Effector memory CD8-positive, alpha-beta T cell (primary cell): Measurements from ENCODE around the gene PLIN4.
A peak's percentile ranks its signal among the peaks of the same experiment; 100 is the strongest.

Source experiments
- ATAC-seq: fragments of 150-1000 bp; cut with Tn5 transposase; replicated peaks from 2 replicates; pipeline ENCODE4 v1.10.0; 2021; ENCODE audit warnings: mild to moderate bottlenecking, moderate library complexity
- DNase-seq, 3 experiments: peaks; one replicate each; pipeline ENCODE4 v3.0.0; 2021
- H3K27ac Mint-ChIP-seq, 2 donors: one replicate each; pipeline ENCODE4 v1.8.0; 2022; ENCODE audit warnings: mild to moderate bottlenecking in 2 of 2, mixed read lengths in 2 of 2, moderate library complexity in 2 of 2
- H3K27me3 Mint-ChIP-seq, 2 donors: one replicate each; pipeline ENCODE4 v1.8.0; 2022; ENCODE audit warnings: mixed read lengths in 2 of 2
- H3K36me3 Mint-ChIP-seq: one replicate; pipeline ENCODE4 v1.8.0; 2022; ENCODE audit warnings: mild to moderate bottlenecking, moderate library complexity, mixed read lengths; ENCODE audit not compliant: insufficient read depth
- H3K4me1 Mint-ChIP-seq, 2 donors: one replicate each; pipeline ENCODE4 v1.8.0; 2022; ENCODE audit warnings: low read depth in 2 of 2, mixed read lengths in 2 of 2
- H3K4me3 Mint-ChIP-seq, 2 donors: one replicate each; pipeline ENCODE4 v1.8.0; 2022; ENCODE audit warnings: mild to moderate bottlenecking in 2 of 2, mixed read lengths in 2 of 2, moderate library complexity in 2 of 2
- H3K9me3 Mint-ChIP-seq, 2 donors: one replicate each; pipeline ENCODE4 v1.8.0; 2022; ENCODE audit warnings: mixed read lengths in 2 of 2

PLIN4 gene

GRCh38 chr19:4513248-4513647 lies 5.0 kb downstream of the PLIN4 start:
- H3K4me3 Mint-ChIP-seq, result no peak overlapping the region
- ATAC-seq, result no peak
- H3K27me3 Mint-ChIP-seq, result peaks cover 0 to 5% of the 10 kb centered on the region in 2 donors
- no peaks in the 10 kb centered on the region for H3K9me3 Mint-ChIP-seq
- no peaks in the 10 kb centered on the region for H3K4me1 Mint-ChIP-seq
- H3K36me3 Mint-ChIP-seq, result no peaks in the 10 kb centered on the region
- no peak for DNase-seq
- H3K27ac Mint-ChIP-seq, result no peak overlapping the region

DNA sequence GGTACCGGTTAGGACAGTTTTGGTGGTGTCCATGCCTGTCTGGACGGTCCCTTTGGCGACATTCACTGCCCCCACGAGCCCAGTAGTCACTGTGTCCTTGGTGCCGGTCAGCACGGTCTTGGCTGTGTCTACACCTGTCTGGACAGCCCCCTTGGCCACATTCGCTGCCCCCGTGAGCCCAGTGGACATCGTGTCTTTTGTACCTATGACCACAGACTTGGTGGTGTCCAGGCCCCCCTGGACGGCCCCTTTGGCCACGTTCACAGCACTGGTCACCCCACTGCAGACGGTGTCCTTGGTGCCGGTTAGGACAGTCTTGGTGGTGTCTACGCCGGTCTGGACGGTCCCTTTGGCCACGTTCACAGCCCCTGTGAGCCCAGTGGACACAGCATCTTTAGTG lies 6.2 kb downstream of the PLIN4 start:
- Mint-ChIP-seq H3K9me3 (no peaks in the 10 kb centered on the region), H3K36me3 (no peaks in the 10 kb centered on the region), H3K27ac (no peak overlapping the region), H3K27me3 (no peaks in the 10 kb centered on the region), H3K4me1 (no peaks in the 10 kb centered on the region), H3K4me3 (no peak overlapping the region)
- ATAC-seq (no peak), DNase-seq (no peak)

- H3K27ac Mint-ChIP-seq, result no peak overlapping the region
These were observed 6.8 kb downstream of the PLIN4 start for GRCh38 chr19:4511300-4512054.

DNA sequence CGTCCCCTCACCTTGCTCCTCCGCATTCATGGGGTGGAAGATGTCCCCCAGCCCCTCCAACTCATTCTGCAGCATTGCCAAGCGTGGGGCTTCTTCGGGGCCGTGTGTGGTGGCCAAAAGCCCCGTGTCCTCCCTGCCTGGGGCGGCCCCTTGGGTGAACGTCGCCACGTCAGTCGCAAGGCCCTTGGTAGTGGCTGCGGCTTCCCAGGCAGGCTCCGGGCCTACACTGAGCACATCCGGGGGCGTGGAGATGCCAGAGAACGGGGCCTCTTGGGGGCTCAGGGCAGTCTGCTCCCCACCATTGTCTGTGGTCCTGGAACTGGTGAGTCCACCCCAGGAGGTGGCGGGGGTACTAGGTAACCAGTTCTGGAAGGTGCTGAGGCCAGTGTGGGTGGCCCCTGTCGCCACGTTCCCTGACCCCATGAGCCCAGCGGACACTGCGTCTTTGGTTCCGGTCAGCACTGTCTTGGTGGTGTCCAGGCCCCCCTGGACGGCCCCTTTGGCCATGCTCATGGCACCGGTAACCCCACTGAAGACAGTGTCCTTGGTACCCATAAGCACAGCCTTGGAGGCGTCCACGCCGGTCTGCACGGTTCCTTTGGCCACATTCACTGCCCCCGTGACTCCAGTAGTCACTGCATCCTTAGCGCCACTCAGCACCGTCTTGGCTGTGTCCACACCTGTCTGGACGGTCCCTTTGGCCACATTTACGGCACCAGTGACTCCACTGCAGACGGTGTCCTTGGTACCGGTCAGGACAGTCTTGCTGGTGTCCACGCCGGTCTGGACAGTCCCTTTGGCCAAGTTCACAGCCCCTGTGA lies 7.6 kb downstream of the PLIN4 start:
- peaks cover 4% of the 10 kb centered on the region for H3K36me3 Mint-ChIP-seq
- no peaks in the 10 kb centered on the region for H3K9me3 Mint-ChIP-seq
- H3K27me3 Mint-ChIP-seq, result no peaks in the 10 kb centered on the region
- DNase-seq (no peak), ATAC-seq (no peak)
- H3K27ac Mint-ChIP-seq, result no peak overlapping the region
- H3K4me1 Mint-ChIP-seq, result peaks cover 0 to under 1% of the 10 kb centered on the region in 2 donors
- no peak overlapping the region for H3K4me3 Mint-ChIP-seq

More at GRCh38 chr19:4511300-4512054, 6.8 kb downstream of the PLIN4 start:
- ATAC-seq, result no peak
- H3K36me3 Mint-ChIP-seq, result peaks cover 1% of the 10 kb centered on the region
- no peak for DNase-seq
- H3K9me3 Mint-ChIP-seq, result no peaks in the 10 kb centered on the region
- no peaks in the 10 kb centered on the region for H3K4me1 Mint-ChIP-seq
- no peak overlapping the region for H3K4me3 Mint-ChIP-seq
- no peaks in the 10 kb centered on the region for H3K27me3 Mint-ChIP-seq

DNA sequence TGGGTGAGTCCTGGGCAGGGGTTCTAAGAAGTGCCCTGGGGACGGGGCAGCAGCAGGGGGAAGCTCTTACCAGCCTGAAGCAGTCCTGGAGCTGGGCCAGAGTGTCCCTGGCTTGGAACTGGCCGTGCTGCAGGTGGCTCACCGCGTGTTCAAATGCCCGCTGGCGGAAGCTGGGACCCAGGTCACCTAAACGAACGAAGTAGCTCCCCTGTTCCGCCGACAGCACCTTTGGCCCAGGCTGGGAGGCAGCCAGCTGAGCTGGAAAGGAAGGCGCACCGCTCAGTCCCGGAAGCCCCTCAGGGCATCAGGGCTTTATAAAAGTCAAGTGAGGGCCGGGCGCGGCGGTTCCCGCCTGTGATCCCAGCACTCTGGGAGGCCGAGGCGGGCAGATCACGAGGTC lies 9.6 kb downstream of the PLIN4 start:
- ATAC-seq (no peak), DNase-seq (no peak)
- Mint-ChIP-seq H3K27me3 (no peaks in the 10 kb centered on the region), H3K4me1 (peaks cover 0 to 2% of the 10 kb centered on the region in 2 donors), H3K9me3 (no peaks in the 10 kb centered on the region), H3K27ac (peak overlapping the region in 1 of 2 donors; percentile 59), H3K4me3 (no peak overlapping the region), H3K36me3 (peaks cover 9% of the 10 kb centered on the region)

DNA sequence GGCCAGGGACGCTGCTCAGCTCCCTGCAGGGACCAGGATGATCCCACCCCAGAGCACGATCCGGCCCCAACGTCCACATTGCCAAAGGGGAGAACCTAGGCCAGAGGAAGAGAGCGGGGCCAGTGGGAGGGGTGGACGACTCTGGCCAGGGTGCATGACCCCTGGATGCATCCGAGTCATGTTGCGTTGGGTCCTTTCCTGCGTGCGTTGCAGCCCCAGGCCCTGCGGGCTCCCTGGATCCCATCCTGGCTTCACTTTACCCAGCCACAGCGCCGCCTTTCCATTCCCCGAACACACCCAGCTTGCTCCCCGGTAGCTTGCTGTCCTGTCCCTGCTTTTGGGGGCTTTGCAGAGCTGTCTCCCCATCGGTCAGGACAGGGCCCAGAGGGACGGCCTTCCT lies 10.5 kb downstream of the PLIN4 start:
- ATAC-seq (no peak), DNase-seq (no peak)
- Mint-ChIP-seq H3K36me3 (peaks cover 9% of the 10 kb centered on the region), H3K4me3 (no peak overlapping the region), H3K4me1 (peaks cover 0 to 2% of the 10 kb centered on the region in 2 donors), H3K27me3 (no peaks in the 10 kb centered on the region), H3K27ac (no peak overlapping the region), H3K9me3 (no peaks in the 10 kb centered on the region)

DNA sequence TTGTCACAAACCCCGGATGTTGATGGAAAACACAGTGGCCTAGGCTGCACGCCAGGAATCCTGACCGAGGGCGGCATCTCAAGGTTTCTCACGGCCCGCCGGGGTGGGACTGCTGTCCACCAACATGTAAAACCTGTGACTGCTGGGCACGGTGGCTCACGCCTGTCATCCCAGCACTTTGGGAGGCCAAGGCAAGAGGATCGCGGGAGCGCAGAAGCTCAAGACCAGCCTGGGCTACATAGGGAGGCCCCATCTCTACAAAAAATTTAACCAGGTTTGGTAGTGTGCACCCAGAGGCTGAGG lies 11.2 kb downstream of the PLIN4 start:
- Mint-ChIP-seq H3K9me3 (no peaks in the 10 kb centered on the region), H3K36me3 (peaks cover 9% of the 10 kb centered on the region), H3K4me3 (no peak overlapping the region), H3K27me3 (no peaks in the 10 kb centered on the region), H3K4me1 (peaks cover 0 to 2% of the 10 kb centered on the region in 2 donors), H3K27ac (no peak overlapping the region)
- ATAC-seq (no peak), DNase-seq (no peak)

DNA sequence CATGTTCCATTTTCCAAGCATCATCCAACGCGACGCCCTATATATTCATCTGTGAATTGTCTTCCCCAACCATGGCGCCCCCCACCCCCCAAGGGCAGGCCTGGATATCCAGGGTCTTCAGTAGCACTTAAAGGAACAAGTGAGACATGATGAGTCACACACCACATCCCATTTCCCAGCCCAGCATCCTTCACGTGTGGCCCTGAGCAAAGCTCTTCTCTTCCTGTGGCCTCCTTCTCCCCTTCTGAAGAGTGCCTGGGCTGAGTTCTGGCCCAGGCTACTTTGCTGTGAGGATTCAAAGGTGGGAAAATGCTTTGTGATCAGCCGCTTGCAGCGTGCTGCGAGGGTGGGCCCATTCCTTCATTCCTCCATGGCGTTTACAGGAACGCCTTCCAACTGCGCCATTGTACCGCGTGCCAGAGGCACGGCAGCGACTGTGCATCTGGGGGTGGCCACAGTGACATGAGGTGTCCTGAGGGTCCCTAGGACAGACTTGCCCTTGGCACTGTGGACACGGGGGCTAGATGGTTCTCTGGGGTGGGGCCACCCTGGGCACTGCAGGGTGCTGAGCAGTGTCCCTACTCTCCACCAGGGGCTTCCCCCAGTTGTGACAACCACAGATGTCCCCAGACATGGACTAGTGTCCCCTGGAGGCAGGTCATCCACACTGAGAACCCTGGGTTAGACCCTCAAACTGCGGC lies 11.7 kb downstream of the PLIN4 start:
- no peaks in the 10 kb centered on the region for H3K27me3 Mint-ChIP-seq
- H3K36me3 Mint-ChIP-seq, result peaks cover 9% of the 10 kb centered on the region
- H3K4me1 Mint-ChIP-seq, result peaks cover 0 to 2% of the 10 kb centered on the region in 2 donors
- ATAC-seq (no peak), DNase-seq (no peak)
- peak overlapping the region in 1 of 2 donors; percentile 3 for H3K27ac Mint-ChIP-seq
- no peaks in the 10 kb centered on the region for H3K9me3 Mint-ChIP-seq
- no peak overlapping the region for H3K4me3 Mint-ChIP-seq

DNA sequence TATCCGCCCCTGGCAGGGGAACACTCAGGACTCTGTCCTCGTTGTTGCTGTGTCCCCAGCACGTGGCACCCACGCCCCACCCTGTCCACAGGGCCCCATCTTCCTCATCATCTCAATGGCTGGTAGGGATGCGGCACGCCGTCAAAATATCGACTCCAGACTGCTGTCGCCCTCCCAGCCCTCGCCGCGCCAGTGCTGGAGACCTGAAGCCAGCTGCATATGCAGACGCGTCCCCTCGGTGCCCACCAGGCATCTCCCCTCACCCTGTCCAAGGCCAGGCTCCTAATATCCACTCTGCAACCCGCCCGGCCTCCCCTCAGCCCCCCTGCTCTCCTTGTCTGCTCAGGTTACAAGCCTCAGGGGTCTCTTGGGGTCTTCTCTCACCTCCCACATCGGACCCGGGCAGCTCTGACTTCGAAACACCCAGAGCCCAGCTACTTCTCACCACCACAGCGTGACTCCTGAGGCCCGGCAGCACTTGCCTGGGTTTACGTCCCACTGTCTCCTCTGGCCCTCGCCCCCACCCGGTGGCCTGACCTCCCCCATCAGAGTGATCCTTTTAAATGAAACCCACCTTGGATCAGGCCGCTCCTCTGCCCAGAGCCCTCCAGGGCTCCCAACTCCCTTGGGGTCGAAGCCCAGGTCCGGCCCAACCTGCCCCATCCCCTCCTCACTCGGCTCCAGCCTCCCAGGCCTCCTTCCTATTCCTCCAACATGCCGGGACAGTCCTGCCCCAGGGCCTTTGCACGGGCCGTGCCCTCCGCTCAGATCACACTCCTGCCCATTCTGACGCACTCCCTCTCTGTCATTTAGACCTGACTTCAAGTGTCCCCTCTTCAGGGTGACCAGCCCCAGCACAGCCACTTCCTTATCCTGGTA lies 12.5 kb downstream of the PLIN4 start:
- no peaks in the 10 kb centered on the region for H3K27me3 Mint-ChIP-seq
- H3K9me3 Mint-ChIP-seq, result no peaks in the 10 kb centered on the region
- peaks cover 9% of the 10 kb centered on the region for H3K36me3 Mint-ChIP-seq
- ATAC-seq, result no peak
- no peak overlapping the region for H3K4me3 Mint-ChIP-seq
- DNase-seq, result no peak
- H3K4me1 Mint-ChIP-seq, result peaks cover 0 to 2% of the 10 kb centered on the region in 2 donors
- peak overlapping the region in 1 of 2 donors; percentile 3 for H3K27ac Mint-ChIP-seq

DNA sequence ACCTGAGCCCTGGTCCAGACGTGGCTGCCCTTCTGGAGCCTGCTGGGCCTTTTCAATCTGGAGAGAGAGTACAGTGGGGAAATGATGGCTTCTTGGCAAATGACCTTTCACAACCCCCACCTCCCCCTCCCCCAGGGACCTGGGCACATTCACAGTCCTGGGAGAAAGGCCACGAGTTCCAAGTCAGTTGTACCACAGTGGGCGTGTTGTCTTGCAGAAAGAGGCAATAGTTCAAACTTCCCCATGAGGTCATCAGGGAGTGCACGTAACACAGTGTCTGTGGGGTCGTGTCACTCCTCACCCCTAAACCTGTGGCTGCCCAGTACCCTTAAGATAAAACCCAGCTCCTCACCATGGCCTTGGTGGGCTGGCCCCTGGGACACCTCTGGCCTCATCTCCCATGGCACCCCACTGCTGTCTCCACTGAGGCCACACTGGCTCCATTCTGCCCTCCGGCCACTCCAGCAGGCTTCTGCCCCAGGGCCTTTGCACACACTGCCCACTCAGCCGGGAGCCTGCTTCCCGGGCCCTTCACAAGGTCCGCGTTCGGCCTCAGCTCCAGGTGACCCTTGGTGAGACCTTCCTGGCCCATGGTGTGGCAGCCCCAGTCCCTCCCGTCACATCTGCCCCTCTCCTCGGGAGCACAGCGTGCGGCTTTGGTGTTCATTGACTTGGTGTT lies 13.3 kb downstream of the PLIN4 start:
- H3K27ac Mint-ChIP-seq, result no peak overlapping the region
- DNase-seq, result no peak
- H3K4me3 Mint-ChIP-seq, result no peak overlapping the region
- peaks cover 0 to 2% of the 10 kb centered on the region in 2 donors for H3K4me1 Mint-ChIP-seq
- peaks cover 9% of the 10 kb centered on the region for H3K36me3 Mint-ChIP-seq
- ATAC-seq, result no peak
- H3K27me3 Mint-ChIP-seq, result no peaks in the 10 kb centered on the region
- no peaks in the 10 kb centered on the region for H3K9me3 Mint-ChIP-seq

- H3K36me3 Mint-ChIP-seq, result peaks cover 12% of the 10 kb centered on the region
- ATAC-seq, result no peak
- no peak overlapping the region for H3K27ac Mint-ChIP-seq
These were observed 14.0 kb downstream of the PLIN4 start for GRCh38 chr19:4504297-4504701.

GRCh38 chr19:4503825-4504170 lies 14.5 kb downstream of the PLIN4 start:
- no peaks in the 10 kb centered on the region for H3K9me3 Mint-ChIP-seq
- peaks cover 0 to 2% of the 10 kb centered on the region in 2 donors for H3K4me1 Mint-ChIP-seq
- DNase-seq (no peak), ATAC-seq (no peak)
- peaks cover 12% of the 10 kb centered on the region for H3K36me3 Mint-ChIP-seq
- H3K4me3 Mint-ChIP-seq, result no peak overlapping the region
- H3K27me3 Mint-ChIP-seq, result no peaks in the 10 kb centered on the region
- H3K27ac Mint-ChIP-seq, result no peak overlapping the region

More at GRCh38 chr19:4504297-4504701, 14.0 kb downstream of the PLIN4 start:
- Mint-ChIP-seq H3K4me3 (no peak overlapping the region), H3K9me3 (no peaks in the 10 kb centered on the region), H3K4me1 (peaks cover 0 to 2% of the 10 kb centered on the region in 2 donors), H3K27me3 (no peaks in the 10 kb centered on the region)
- DNase-seq, result no peak
